HPDE6-E6E7 (cell line): Measurements from ENCODE around the gene DCLK3.
A peak's percentile ranks its signal among the peaks of the same experiment; 100 is the strongest.

Experiments used
- DNase-seq: peaks from one replicate; pipeline ENCODE4 v3.0.0; 2011; ENCODE audit warnings: missing footprints; ENCODE audit errors: extremely low spot score

Gene DCLK3

DNA sequence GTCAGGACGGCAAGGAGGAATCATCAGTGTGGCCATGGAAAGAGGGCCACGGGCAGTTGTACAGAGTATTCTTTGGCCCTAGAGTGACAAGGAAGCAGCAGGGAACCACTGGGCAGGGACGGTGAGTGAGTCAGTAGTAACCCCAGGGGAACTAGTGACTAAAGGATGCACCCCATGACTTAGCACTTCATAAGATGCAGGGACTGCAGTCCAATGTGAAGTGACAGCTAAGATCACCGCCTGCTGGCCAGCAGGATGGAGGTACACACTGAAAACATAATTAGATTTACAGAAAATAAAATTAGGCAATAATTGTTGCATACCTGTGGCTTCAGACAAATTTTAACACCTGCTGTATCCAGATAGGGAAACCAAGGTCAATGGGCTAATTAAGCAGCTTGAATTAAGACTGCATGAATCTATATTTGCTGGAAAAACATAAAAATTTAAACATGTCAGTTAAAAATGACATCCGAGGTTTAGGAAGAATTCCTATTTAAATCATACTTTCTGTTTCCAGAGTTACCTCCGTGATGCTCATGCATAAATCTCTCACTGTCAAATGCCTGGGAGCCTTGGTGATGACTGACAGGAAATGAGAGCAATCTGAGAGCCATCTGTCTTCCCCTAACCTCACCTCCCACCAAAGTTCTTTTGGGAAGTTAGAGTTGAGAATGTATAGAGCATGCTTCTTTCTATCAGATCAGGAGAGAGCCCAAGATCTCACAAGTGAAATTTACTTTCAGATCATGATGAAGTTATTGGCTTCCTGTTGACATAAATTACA, 56.5 kb downstream of the DCLK3 start:
- DNase-seq, result peak; percentile 21

DNA sequence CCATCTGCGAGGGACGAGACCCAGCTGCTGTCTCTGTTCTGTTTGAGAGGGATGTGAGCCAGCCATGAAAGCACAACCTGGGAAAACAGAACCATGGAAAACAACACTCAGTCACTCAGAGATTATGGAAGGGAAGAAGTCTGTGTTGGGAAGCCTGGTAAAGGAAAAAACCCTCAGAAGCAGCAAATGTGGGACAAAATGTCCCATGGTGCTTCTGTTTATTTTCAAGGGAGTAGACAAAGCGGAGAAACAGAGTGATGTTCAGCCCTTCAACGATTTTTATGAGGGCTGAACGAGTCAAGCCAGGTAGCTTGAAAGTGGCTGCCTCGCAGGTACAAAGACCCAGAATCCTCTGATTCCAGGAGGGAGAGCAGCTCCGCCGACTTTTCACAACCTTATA, 59.3 kb downstream of the DCLK3 start:
- DNase-seq, result no peak

- no peak for DNase-seq
Measured at GRCh38 chr3:36704280-36704679, 60.1 kb downstream of the DCLK3 start.

DNA sequence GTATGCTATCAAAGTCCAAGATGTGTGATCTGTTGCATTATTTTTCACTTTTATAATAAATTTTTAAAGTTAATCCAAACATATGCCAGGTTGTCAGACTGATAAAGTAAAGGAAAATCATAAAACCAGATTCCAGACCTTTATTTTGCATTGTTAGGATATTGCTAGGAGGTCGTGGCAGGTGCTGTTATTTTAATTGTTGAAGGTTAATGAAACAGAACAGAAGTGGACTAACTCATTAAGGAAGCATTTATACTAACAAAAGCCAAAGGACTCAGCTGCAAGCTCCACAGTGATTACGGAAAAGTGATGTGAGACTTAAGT, 63.1 kb downstream of the DCLK3 start:
- DNase-seq, result no peak

DNA sequence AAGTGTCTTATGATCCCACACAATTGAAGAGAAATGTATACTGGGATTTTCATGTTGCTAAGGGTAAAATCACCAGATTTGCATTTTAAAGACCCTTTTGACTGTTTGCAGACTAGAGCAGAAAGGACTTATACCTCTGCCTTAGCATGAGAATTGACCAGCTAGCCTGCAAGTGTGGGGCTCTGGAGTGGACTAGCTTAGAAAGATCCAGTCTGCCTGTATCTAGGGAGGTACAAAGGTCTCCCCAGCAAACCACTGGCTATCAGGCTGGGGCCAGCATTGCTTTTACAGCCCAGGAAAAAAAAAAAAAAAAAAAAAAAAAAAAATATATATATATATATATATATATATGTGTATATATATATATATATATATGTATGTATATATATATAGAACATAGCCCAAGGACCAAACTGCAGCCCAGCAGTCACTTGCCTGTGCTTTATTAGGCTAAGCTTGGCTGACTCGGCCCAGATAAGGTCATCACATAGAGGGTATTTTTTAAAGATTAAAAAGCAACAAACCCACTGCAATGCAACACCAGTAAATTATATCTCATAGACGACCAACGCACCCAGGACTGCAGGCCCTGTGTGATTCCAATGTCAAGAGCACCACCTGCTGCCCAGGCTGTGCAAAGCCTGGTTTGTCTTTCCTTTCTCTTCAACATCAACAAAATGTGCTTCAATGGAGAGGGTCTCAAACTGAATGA, 63.7 kb downstream of the DCLK3 start:
- no peak for DNase-seq

DNA sequence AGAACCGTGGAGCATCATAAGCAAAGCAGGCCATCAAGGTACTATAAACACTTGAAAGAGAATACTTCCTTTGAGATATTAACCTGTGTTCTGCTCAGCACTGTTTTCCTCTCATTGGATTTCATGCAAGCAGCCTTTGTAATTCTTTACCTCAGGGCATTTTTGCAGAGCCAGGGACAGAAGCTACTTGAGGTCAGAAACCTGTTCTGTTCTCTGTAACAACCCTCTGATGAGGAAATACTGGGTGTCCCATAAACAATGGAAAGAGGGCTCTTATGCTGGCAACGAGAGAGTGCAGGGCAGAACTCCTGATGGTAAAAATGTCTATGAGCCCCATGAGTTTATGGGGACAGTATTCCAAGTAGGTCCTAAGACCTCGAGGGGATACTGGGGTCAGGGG, 66.0 kb downstream of the DCLK3 start:
- no peak for DNase-seq

DNA sequence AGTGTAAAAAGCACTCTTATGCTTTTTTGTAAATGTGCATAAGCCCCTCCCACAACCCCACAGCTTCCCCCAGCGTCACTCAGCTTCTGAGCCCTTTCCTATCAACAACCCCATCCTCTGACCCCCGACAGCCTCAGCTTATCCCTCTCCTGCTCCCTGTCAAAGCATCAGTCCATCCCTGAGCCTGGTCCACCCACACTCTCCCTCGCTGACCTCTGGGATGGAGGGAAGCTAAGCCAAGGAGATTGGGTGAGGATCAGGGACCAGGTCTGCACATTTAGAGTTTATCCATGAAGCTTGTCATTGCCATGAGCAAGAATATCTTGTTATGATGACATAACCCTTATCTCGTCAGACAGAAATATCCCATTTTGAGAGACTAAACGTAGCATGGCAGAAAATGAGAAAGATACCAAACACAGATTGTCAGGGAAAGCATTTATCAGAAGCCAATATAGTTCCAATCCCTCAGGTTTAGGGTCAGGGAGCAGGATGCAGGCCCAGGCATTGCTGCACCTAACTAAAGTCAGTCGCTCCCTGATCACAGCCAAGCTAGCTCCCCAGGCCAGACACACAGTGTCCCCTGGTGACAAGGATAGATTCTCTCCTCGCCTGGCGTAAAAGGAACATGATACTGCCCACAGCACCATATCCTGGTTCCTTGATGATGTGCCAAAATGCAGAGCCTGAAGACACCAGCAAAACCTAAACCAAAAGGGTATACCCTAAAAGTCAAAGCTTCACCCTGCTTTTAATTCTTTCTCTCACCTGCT, 66.9 kb downstream of the DCLK3 start:
- no peak for DNase-seq

DNA sequence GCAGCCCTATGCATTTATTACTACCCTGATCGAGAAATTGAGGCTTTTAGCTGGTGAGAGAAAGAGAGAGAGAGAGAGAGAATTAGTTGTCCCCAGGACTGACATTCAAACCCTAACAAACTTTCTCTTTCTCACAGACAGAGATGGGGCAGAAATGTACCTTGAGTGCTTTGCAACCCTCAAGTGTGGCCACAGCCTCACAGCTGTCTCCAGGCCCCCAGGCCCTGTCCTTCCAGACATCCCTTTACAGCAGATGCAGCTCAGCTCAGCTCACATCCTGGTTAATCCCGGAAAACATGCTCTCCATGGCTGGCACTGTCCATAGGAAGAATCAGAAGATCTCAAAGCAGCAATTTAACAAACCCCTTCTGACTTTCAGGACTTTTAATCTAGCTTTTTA, 67.6 kb downstream of the DCLK3 start:
- DNase-seq, result no peak

DNA sequence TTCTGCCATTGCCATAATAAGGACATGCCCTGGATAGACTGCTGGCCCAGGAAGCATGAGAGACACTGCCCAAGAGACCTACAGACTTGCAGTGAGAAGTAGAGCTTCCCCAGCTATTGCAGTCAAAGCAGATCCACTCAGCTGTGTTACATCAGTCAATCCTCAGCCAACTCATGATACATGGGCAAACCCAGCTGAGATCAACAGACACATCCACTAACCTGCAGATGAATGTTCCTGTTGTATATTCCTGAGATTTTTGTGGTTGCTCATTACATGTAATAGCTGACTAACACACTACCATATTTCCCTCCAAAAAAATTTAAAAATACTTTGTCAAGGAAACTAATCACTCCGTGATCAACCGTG, 68.6 kb downstream of the DCLK3 start:
- no peak for DNase-seq

- DNase-seq, result no peak
Measured at GRCh38 chr3:36695113-36695768, 69.1 kb downstream of the DCLK3 start.

DNA sequence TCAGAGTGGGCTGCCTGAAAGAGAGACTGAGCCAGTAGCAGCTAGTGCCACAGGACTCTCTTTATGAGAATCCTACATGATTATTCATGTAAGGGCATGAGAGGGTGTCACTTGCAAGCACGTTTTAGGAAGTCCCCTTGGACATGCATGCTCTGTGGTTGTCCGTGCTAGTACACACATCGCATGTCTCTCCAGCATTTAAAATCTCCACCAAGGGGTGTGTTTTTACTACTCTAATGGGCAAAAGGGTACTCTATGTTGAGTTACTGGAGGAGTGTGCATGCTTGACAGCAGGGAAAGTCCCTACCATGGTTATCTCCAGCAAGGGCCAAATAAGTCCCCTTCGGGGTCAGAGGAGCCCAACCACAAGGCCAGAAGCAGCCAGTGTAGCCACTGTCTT, 70.7 kb downstream of the DCLK3 start:
- no peak for DNase-seq

DNA sequence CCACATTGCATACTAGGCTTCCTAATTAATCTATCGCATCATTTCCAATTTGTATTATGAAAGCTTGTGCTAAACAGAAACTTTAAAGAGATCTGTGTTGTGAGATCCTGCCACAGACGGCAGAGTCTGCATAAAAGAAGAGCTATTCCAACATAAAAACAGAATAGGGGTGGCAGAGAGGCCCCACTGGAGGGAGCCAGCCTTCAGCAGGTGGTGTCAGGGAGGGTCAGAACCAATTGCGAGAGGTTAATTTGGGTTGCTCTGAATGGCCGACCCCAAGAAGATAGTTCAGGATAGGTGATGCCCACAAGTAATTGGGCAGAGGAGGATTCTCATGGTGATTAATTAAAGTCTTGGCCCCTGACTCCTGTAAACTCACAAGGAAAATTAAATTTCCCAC, 74.8 kb downstream of the DCLK3 start:
- DNase-seq, result no peak

DNA sequence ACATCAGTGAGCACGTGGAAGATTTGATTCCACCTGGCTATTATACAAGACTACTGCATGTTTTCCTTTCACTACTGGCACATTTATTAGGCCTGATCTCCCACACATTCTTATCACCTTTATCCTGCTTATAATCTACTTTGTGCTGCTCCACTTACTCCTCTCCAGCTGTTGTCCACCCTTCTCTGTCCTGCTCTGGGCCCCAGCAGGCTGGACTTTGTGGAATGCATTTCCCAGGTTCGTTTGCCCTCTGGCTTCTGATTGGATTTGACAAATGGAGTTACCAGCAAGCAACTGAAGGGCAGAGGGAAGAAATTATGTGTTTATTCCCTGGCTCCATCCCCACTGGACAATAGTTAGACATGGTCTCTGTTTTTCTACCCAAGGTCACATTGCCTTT, 75.5 kb downstream of the DCLK3 start:
- no peak for DNase-seq

DNA sequence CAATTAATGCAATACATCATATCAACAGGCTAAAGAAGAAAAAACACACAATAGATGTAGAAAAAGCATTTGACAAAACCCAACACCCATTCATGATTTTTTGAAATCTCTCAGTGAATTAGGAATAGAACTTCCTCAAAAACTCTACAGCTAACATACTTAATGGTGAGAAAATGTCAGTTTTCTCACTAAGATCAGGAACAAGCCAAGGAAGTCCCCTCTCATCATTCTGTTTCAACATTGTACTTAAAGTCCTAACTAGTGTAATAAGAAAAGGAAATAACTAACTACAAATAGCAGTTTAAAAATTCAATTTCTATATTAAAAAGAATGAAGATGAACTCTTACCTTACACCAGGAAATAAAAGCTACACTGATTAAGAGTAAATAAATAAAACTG, 77.8 kb downstream of the DCLK3 start:
- DNase-seq, result no peak

GRCh38 chr3:36681867-36682266, 82.5 kb downstream of the DCLK3 start:
- DNase-seq, result no peak

GRCh38 chr3:36680952-36681351, 83.4 kb downstream of the DCLK3 start:
- DNase-seq, result no peak

DNA sequence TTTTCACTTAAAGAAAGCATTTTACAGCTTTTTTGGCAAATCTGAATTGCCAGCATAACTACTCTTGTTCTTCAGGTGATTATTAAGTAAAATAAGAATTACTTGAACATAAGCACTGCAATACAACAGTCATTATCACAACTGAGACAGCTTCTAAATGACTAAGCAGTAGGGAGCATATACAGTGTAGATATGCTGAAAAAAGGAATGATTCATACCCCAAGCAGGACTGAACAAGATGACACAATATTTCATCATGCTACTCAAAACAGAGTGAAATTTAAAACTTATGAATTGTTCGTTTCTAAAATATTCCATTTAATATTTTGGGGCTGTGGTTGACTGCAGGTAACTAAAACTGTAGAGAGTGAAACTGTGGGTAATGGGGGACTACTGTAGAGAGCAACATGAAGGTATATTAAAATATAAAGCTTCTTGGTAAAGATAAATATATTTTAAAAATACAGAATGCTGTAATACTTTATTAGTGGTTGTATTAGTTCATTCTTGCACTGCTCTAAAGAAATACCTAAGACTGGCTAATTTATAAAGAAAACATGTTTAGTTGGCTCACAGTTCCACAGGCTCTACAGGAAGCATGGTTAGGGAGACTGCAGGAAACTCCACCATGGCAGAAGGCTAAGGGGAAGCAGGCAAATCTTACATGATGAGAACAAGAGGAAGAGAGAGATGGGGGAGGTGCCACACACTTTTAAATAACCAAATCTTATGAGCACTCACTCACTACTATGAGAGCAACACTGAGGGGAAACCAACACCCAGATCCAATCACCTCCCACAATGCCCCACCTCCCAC, 84.8 kb downstream of the DCLK3 start:
- DNase-seq, result no peak

DNA sequence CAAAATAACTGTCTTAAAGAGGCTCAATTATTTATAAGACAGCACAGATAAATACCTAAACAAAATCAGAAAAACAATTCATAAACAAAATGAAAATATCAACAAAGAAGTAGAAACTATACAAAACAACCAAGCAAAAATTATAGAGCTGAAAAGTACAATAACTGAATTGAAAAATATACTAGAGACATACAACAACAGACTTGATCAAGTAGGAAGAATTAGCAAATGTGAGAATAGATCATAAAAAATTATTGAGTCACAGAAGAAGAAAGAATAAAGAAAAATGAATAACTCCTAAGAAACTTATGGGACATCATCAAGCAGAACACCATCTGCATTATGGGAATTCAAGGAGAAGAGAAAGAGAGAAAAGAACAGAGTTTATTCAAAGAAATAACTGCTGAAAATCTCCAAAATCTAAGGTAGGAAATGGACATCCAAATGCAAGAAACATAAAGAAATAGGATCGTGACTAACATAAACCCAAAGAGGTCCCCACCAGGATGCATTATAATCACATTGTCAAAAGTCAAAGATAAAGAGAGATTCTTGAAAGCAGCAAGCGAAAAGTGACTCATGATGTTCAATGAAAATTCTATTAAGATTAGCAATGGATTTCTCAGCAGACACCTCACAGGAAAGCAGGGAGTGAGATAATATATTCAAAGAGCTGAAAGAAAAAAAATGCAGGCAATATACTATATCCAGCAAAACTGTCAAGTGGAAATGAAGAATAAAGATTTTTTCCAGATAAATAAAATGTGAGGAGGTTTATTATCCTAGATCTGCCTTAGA, 85.9 kb downstream of the DCLK3 start:
- DNase-seq, result no peak

DNA sequence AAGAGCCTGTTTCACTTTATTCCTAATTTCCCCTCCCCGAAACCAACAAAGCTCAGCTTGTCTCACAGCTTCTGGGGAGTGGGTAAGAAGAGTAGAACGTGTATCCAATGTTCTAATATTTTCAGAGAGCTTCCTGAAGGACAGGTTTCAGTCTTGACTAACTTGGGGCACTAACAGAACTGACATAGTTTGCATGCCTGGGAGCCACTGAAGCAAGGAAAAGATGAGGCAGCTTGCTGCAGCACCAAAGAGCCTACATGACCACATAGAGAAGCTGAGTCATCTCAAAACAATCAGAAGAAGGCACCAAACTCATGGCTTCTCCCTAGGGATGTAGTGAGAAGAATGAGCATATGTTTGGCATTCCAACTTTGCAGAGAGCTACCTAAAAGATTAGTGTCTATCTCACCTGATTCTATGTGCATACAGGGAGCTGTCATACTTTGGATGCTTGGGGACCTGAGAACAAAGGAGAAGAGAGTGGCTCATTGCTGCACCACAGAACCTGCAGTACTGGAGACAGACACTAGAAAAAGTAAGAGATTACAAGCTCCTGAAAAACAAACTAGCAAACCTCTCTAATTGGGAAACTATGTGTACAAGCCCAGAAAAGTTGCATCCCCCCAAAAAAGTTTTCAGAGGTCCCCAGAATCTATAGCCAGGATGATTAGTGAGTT, 86.9 kb downstream of the DCLK3 start:
- no peak for DNase-seq

- DNase-seq, result no peak
Measured at GRCh38 chr3:36674816-36675215, 89.5 kb downstream of the DCLK3 start.
